Right lobe of liver (tissue), 6 donors: Measurements from ENCODE around the gene ZFAND2B. TPM values are rescaled to one million over a fixed set of nuclear protein-coding genes. Genes with fewer than 3 reads are reported as not detected.

Experiments used
- ATAC-seq, 4 donors: fragments of 200-7000 bp; cut with Tn5 transposase; one replicate each; pipeline ENCODE4 v1.9.1; 2020; ENCODE audit warnings: mild to moderate bottlenecking in 4 of 4, moderate library complexity in 4 of 4
- DNase-seq, 3 donors: peaks; one replicate each; pipeline ENCODE4 v3.0.0-alpha.2; 2020
- H3K27ac ChIP-seq, 3 donors: fragments of 200-600 bp; one replicate each; pipeline ENCODE4 v1.8.0; 2022
- H3K27me3 ChIP-seq, 2 donors: fragments of 200-600 bp; one replicate each; pipeline ENCODE4 v1.8.0; 2022
- H3K36me3 ChIP-seq, 4 donors: fragments of 200-600 bp; sonication (generic) in 1 of 4; one replicate each; pipeline versions ENCODE4 v1.5.1 to v1.8.0; 2017 to 2022; ENCODE audit warnings: control low read depth in 1 of 4
- H3K4me1 ChIP-seq, 4 donors: fragments of 200-600 bp; sonication (generic) in 1 of 4; one replicate each; pipeline versions ENCODE4 v1.5.1 to v1.8.0; 2017 to 2022; ENCODE audit warnings: control low read depth in 1 of 4
- H3K4me3 ChIP-seq, 3 donors: fragments of 200-600 bp; one replicate each; pipeline ENCODE4 v1.8.0; 2022
- H3K9me3 ChIP-seq, 4 donors: fragments of 200-600 bp; sonication (generic) in 1 of 4; one replicate each; pipeline versions ENCODE4 v1.5.1 to v1.8.0; 2017 to 2022; ENCODE audit warnings: control low read depth in 1 of 4
- CTCF ChIP-seq, 4 donors: fragments of 200-600 bp in 3 of 4; fragments of 450-650 bp in 1 of 4; IDR thresholded peaks; one replicate each; pipeline versions ENCODE4 v1.5.1 to v1.8.0; 2016 to 2022; ENCODE audit warnings: antibody characterized with exemption in 4 of 4, mild to moderate bottlenecking in 2 of 4
- POLR2A ChIP-seq: fragments of 450-650 bp; IDR thresholded peaks from one replicate; pipeline ENCODE4 v1.6.1; 2017; ENCODE audit warnings: antibody characterized with exemption, mild to moderate bottlenecking
- WGBS: methylation state at CpG from one replicate; pipeline ENCODE4 v1.1.6; 2018; ENCODE audit warnings: low coverage, low lambda C conversion rate; ENCODE audit not compliant: insufficient coverage; ENCODE audit errors: missing lambda C conversion rate; 5-methylcytosine and 5-hydroxymethylcytosine counted together
- intact Hi-C, 2 donors: fragments of 100-400 bp; cut with DNase I; formaldehyde crosslinking; loops; one replicate each; pipeline versions ENCODE4 v1.11.2 to v1.14.1; 2022
- total RNA-seq, 6 experiments: library from RNA; depleted of rRNA in 2 of 6; stranded (reverse); fragments of >200 nt in 2 of 6; fragmentation: NEBNext Ultra II Directional in 3 of 6; extraction: Animal tissue kit (Norgen Biotek cat#: 25700) in 3 of 6; gene quantifications; one replicate each; pipeline versions ENCODE4 v1.1.0 to v1.2.4, GENCODE V29; 2016 to 2023
- donor health status: DM: no; HTN: yes; CAD: no.
- donor health status: DM: no; HTN: no; CAD: no.
- donor health status: DM: no; HTN: no; CAD: no.
- donor health status: DM: no; HTN: yes; CAD: no.
- donor health status: DM: no; HTN: yes; CAD: no.

Gene ZFAND2B
- total RNA-seq, 6 experiments from 2014 or later = 20.7 to 32.3 (median 28.8) TPM

DNA sequence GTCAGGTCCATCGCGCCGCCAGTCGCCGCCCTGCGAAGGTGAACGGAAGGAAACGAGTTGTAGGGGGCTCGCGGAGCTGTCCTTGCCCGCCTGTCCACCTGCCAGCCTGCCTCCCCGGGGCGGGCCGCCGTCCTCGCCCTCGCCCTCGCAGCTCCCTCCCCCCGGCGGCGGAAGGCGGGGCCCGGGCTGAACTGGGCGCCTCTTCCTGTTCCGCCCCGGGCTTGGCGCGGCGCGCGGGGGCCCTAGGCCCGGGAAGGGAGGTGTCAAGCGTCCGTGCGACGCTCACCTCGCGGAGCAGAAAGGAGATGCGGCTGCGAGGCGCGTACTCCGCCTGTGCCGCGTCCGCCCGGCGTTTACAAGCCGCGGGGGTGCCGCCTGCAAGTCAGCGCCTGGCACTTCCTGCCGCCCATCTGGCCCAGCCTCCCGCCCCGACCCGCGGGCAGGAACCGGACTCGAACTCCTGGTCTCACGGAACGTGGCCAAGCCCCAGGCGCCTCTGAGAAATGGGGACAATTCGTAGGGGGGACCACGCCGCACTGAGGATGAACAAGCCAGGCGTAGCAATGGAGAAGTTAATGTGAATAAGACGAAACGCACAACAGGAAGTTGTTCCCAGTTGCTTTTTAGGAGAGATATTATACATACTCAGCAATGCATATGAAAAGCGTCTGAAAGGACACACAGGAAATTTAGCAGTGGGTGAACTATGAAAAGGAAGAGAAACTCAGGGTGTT lies 29.6 kb upstream of the ZFAND2B start, which contains the start of gene CNPPD1:
TSS of gene CNPPD1 (minus strand) at position 108 of the 734 bp plus-strand sequence. CDS start at position 11, 97 bp downstream.
- Histone ChIP-seq H3K4me3 (peak within 1 kb of the TSS; percentile 86 to 98 (median 92)), H3K9me3 (no peaks in the 10 kb centered on the region), H3K27me3 (no peaks in the 10 kb centered on the region), H3K36me3 (peaks cover 0 to 60% (median 14%) of the 10 kb centered on the region in 4 donors), H3K27ac (peak within 1 kb of the TSS; percentile 99 to 100 (median 99)), H3K4me1 (peaks cover 0 to 24% (median 4%) of the 10 kb centered on the region in 4 donors)
- intact Hi-C loops = loop anchor here in 1 of 2 donors (5.0 kb wide), 1 partner anchor 40 kb away; the partner anchor contains the start of gene ABCB6
- ATAC-seq (peak; percentile 82 to 90 (median 85)), DNase-seq (peak; percentile 94)
- peak in 1 of 4 donors; percentile 13 for TF ChIP-seq CTCF (IDR thresholded peaks at IDR 0.05)
- peak; percentile 94 for TF ChIP-seq POLR2A
- WGBS = 0% methylated on average over 11 of the region's 69 CpGs

GRCh38 chr2:219177552-219178376 lies 28.8 kb upstream of the ZFAND2B start, which contains the start of gene RETREG2:
Gene RETREG2 (plus strand): TSS chr2:219178275. CDS start chr2:219178353, 78 bp downstream.
- peaks cover 0 to 24% (median 4%) of the 10 kb centered on the region in 4 donors for H3K4me1 ChIP-seq
- peak within 1 kb of the TSS; percentile 99 to 100 (median 99) for H3K27ac ChIP-seq
- peak within 1 kb of the TSS; percentile 86 to 98 (median 92) for H3K4me3 ChIP-seq
- intact Hi-C loops = loop anchor here in 1 of 2 donors (5.0 kb wide), 1 partner anchor 40 kb away; the partner anchor contains the start of gene ABCB6
- H3K27me3 ChIP-seq = no peaks in the 10 kb centered on the region
- ATAC-seq (peak; percentile 81 to 86 (median 84)), DNase-seq (peak; percentile 89 to 92 (median 90))
- H3K36me3 ChIP-seq = peaks cover 0 to 62% (median 15%) of the 10 kb centered on the region in 4 donors
- TF ChIP-seq POLR2A (peak; percentile 97), CTCF (IDR thresholded peaks at IDR 0.05) (peak in 3 of 4 donors; percentile 35 to 50 (median 46))
- 1% methylated on average over 22 of the region's 67 CpGs for WGBS
- no peaks in the 10 kb centered on the region for H3K9me3 ChIP-seq

DNA sequence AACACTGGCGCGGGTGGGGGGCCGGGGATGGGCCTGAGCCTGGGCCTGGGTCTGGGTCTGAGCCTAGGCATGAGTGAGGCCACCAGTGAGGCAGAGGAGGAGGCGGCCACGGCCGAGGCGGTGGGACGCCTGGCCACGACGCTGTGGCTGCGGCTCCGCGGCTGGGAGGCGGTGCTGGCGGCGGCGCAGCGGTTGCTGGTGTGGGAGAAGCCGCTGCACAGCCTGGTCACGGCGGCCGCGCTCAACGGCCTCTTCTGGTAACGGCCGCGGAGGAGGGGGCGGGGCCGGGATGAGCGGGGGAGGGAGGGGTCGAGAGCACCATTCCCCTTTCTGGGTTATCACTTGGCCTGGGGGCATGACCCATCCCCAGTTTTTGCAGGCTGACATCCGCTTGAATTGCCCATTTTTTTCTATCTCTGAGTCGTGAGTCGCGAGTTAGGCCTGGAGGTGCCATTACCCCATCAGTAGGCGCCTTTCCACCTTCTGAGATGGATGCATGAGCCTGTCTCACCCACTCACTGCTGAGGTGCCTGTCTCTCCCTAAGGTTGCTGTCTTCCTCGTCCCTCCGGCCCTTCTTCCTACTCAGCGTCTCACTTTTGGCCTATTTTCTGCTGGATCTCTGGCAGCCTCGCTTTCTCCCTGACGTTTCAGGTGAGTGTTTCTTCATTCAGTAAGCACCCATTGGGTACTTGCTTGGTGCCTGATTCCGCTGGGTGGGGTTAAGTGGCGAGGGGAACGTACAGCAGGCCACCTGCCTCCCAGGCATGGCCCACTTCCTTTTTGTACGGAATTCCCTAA lies 28.0 kb upstream of the ZFAND2B start:
- H3K9me3 ChIP-seq = no peaks in the 10 kb centered on the region
- WGBS = 5% methylated on average over 21 of the region's 45 CpGs
- peaks cover 0 to 64% (median 19%) of the 10 kb centered on the region in 4 donors for H3K36me3 ChIP-seq
- peak overlapping the region; percentile 71 to 92 (median 86) for H3K4me3 ChIP-seq
- intact Hi-C loops = loop anchor here in 1 of 2 donors (5.0 kb wide), 1 partner anchor 39 kb away; the partner anchor contains the start of gene ABCB6
- H3K27me3 ChIP-seq = no peaks in the 10 kb centered on the region
- TF ChIP-seq CTCF (IDR thresholded peaks at IDR 0.05) (peak in 1 of 4 donors; percentile 7), POLR2A (no peak)
- peaks cover 0 to 24% (median 4%) of the 10 kb centered on the region in 4 donors for H3K4me1 ChIP-seq
- peak; percentile 0 to 13 (median 3) for ATAC-seq
- peak overlapping the region; percentile 99 to 100 (median 99) for H3K27ac ChIP-seq
- DNase-seq = peak; percentile 67 to 77 (median 75)
